GM23338 (cell line): Measurements from ENCODE around the gene ULK4. TPM values are rescaled to one million over a fixed set of nuclear protein-coding genes. Genes with fewer than 3 reads are reported as not detected.

Experiments
- ATAC-seq: fragments of 200-7000 bp; cut with Tn5 transposase; 3 replicates; pipeline ENCODE4 v1.9.1; 2020
- DNase-seq: peaks from one replicate; pipeline ENCODE4 v3.0.0-alpha.2; 2015; ENCODE audit warnings: low spot score
- H2AFZ ChIP-seq: fragments of 200-600 bp; sonication (generic); 2 replicates; pipeline ENCODE4 v1.8.0; 2016; ENCODE audit warnings: antibody characterized with exemption, mild to moderate bottlenecking, moderate library complexity
- H3F3A ChIP-seq: fragments of 200-600 bp; sonication (generic); replicated peaks from 2 replicates; pipeline ENCODE4 v1.8.0; 2017; ENCODE audit warnings: antibody characterized with exemption, mixed run types, low read depth
- H3K27ac ChIP-seq: fragments of 200-600 bp; sonication (generic); 2 replicates; pipeline ENCODE4 v1.6.1; 2016; ENCODE audit warnings: low read depth
- H3K27me3 ChIP-seq: fragments of 200-600 bp; sonication (generic); 2 replicates; pipeline ENCODE4 v1.8.0; 2016; ENCODE audit warnings: mild to moderate bottlenecking, mixed run types, moderate library complexity; ENCODE audit not compliant: insufficient read depth
- H3K36me3 ChIP-seq: fragments of 200-600 bp; sonication (generic); 2 replicates; pipeline ENCODE4 v1.8.0; 2016; ENCODE audit warnings: mild to moderate bottlenecking; ENCODE audit not compliant: insufficient read depth
- H3K4me1 ChIP-seq: fragments of 200-600 bp; sonication (generic); 2 replicates; pipeline ENCODE4 v1.8.0; 2016; ENCODE audit warnings: mild to moderate bottlenecking, moderate library complexity; ENCODE audit not compliant: insufficient read depth
- H3K4me2 ChIP-seq: fragments of 200-600 bp; sonication (generic); 2 replicates; pipeline ENCODE4 v1.7.1; 2017; ENCODE audit warnings: mixed run types
- H3K4me3 ChIP-seq: fragments of 200-600 bp; sonication (generic); 2 replicates; pipeline ENCODE4 v1.6.1; 2016; ENCODE audit warnings: mixed run types
- H3K79me2 ChIP-seq: fragments of 200-600 bp; sonication (generic); replicated peaks from 2 replicates; pipeline ENCODE4 v1.8.0; 2017; ENCODE audit warnings: mild to moderate bottlenecking; ENCODE audit not compliant: insufficient read depth
- H3K9me2 ChIP-seq: fragments of 200-600 bp; sonication (generic); 2 replicates; pipeline ENCODE4 v1.8.0; 2017; ENCODE audit not compliant: insufficient read depth
- H4K20me1 ChIP-seq: fragments of 200-600 bp; sonication (generic); replicated peaks from 2 replicates; pipeline ENCODE4 v1.8.0; 2017; ENCODE audit warnings: mild to moderate bottlenecking; ENCODE audit not compliant: insufficient read depth
- H3K27ac Mint-ChIP-seq: 2 replicates; pipeline ENCODE4 v1.8.0; 2020; ENCODE audit warnings: inconsistent platforms, mild to moderate bottlenecking, moderate library complexity, mixed read lengths
- H3K27me3 Mint-ChIP-seq: 3 replicates; pipeline ENCODE4 v1.8.0; 2022; ENCODE audit warnings: low read depth, mild to moderate bottlenecking, moderate library complexity, mixed read lengths, inconsistent platforms; ENCODE audit not compliant: insufficient read depth, poor library complexity
- H3K36me3 Mint-ChIP-seq: 3 replicates; pipeline ENCODE4 v1.8.0; 2021; ENCODE audit warnings: low read depth, mild to moderate bottlenecking, inconsistent platforms, moderate library complexity, mixed read lengths
- H3K4me1 Mint-ChIP-seq: 3 replicates; pipeline ENCODE4 v1.8.0; 2020; ENCODE audit warnings: mild to moderate bottlenecking, inconsistent platforms, mixed read lengths
- H3K4me3 Mint-ChIP-seq: 3 replicates; pipeline ENCODE4 v1.8.0; 2021; ENCODE audit warnings: moderate library complexity, mild to moderate bottlenecking, inconsistent platforms, mixed read lengths
- H3K9me3 Mint-ChIP-seq: 3 replicates; pipeline ENCODE4 v1.8.0; 2020; ENCODE audit warnings: moderate library complexity, mild to moderate bottlenecking, inconsistent platforms, mixed read lengths
- CREB1 ChIP-seq: fragments of 250-450 bp; sonication (Bioruptor Pico); IDR thresholded peaks from 2 replicates; pipeline ENCODE4 v1.5.0; 2020; ENCODE audit warnings: low read depth, mild to moderate bottlenecking, moderate library complexity
- CTCF ChIP-seq, 2 experiments: fragments of 200-600 bp in 1 of 2; sonication (generic) in 1 of 2; conservative IDR thresholded peaks; 2 replicates each; pipeline versions ENCODE4 v1.5.1 to v1.6.1; 2016 to 2017; ENCODE audit warnings: antibody characterized with exemption in 2 of 2, low read depth in 2 of 2, mild to moderate bottlenecking in 2 of 2, moderate library complexity in 1 of 2
- ETS1 ChIP-seq: IDR thresholded peaks from 2 replicates; pipeline ENCODE4 v1.6.1; 2016; ENCODE audit warnings: antibody characterized with exemption
- EZH2 ChIP-seq: fragments of 200-600 bp; sonication (generic); IDR thresholded peaks from one replicate; pipeline ENCODE4 v1.8.0; 2017; ENCODE audit warnings: antibody characterized with exemption, mild to moderate bottlenecking, low read depth; ENCODE audit not compliant: unreplicated experiment
- EZH2phosphoT487 ChIP-seq: fragments of 200-600 bp; sonication (generic); IDR thresholded peaks from one replicate; pipeline ENCODE4 v1.8.1; 2018; ENCODE audit warnings: antibody characterized with exemption; ENCODE audit not compliant: unreplicated experiment
- JUNB ChIP-seq: IDR thresholded peaks from one replicate; pipeline ENCODE4 v1.6.1; 2016; ENCODE audit warnings: antibody characterized with exemption; ENCODE audit not compliant: unreplicated experiment
- NANOG ChIP-seq: IDR thresholded peaks from 2 replicates; pipeline ENCODE4 v1.6.1; 2016; ENCODE audit warnings: antibody characterized with exemption, borderline replicate concordance
- POLR2AphosphoS5 ChIP-seq: IDR thresholded peaks from 2 replicates; pipeline ENCODE4 v1.6.1; 2016; ENCODE audit warnings: antibody characterized with exemption, low read depth
- REST ChIP-seq: IDR thresholded peaks from one replicate; pipeline ENCODE4 v1.6.1; 2018; ENCODE audit warnings: antibody characterized with exemption; ENCODE audit not compliant: unreplicated experiment
- STAT1 ChIP-seq: IDR thresholded peaks from one replicate; pipeline ENCODE4 v1.6.1; 2016; ENCODE audit warnings: antibody characterized with exemption; ENCODE audit not compliant: unreplicated experiment
- ZNF114 ChIP-seq: fragments of 250-450 bp; sonication (Bioruptor Pico); IDR thresholded peaks from 2 replicates; pipeline ENCODE4 v1.5.0; 2020; ENCODE audit warnings: mild to moderate bottlenecking, moderate library complexity
- ZNF331 ChIP-seq: fragments of 250-450 bp; sonication (Bioruptor Pico); IDR thresholded peaks from 2 replicates; pipeline ENCODE4 v1.5.0; 2020; ENCODE audit warnings: low read depth, mild to moderate bottlenecking, moderate library complexity
- ZNF462 ChIP-seq: fragments of 250-450 bp; sonication (Bioruptor Pico); IDR thresholded peaks from 2 replicates; pipeline ENCODE4 v1.5.0; 2020; ENCODE audit warnings: mild to moderate bottlenecking, moderate library complexity
- polyA plus RNA-seq: library from polyadenylated mRNA; unstranded; fragments of >200 nt; fragmentation: Nextera tagmentation; extraction: Ambion mirVana; gene quantifications from 2 replicates; pipeline ENCODE4 v1.2.1, GENCODE V29; 2016
- total RNA-seq: library from RNA; depleted of rRNA; stranded (reverse); fragments of >200 nt; shearing (Covaris generic); gene quantifications from 2 replicates; pipeline ENCODE4 v1.2.3, GENCODE V29; 2014

The ULK4 gene
- total and polyA plus RNA-seq, 2 experiments from 2014 or later = 20.8 to 41.4 TPM

GRCh38 chr3:41327718-41328117 is 634.2 kb downstream of the ULK4 start:
- Histone ChIP-seq H3K4me3 (no peak overlapping the region), H4K20me1 (no peaks in the 10 kb centered on the region), H3F3A (no peaks in the 10 kb centered on the region), H3K4me1 (peaks cover 26% of the 10 kb centered on the region), H3K9me2 (no peaks in the 10 kb centered on the region; the same call in 1 of the 2 replicates), H3K4me2 (no peak overlapping the region), H3K36me3 (no peaks in the 10 kb centered on the region), H3K27ac (no peak overlapping the region), H3K79me2 (no peaks in the 10 kb centered on the region), H2AFZ (no peak overlapping the region), H3K27me3 (no peaks in the 10 kb centered on the region)
- Mint-ChIP-seq H3K36me3 (no peaks in the 10 kb centered on the region), H3K27ac (no peak overlapping the region), H3K27me3 (no peaks in the 10 kb centered on the region), H3K4me1 (peaks cover 51% of the 10 kb centered on the region), H3K4me3 (no peak overlapping the region), H3K9me3 (no peaks in the 10 kb centered on the region)
- no peak for DNase-seq
- no peak for TF ChIP-seq ZNF114 (CRISPR knock-in tag)
- TF ChIP-seq ZNF462 (CRISPR knock-in tag) = no peak
- no peak for TF ChIP-seq NANOG
- TF ChIP-seq CTCF (conservative IDR thresholded peaks at IDR 0.05; ENCODE audit: low read depth in 2 of 2) = no peak
- no peak for TF ChIP-seq REST
- no peak for TF ChIP-seq EZH2phosphoT487
- no peak for TF ChIP-seq ZNF331 (CRISPR knock-in tag)
- TF ChIP-seq STAT1 = no peak
- TF ChIP-seq CREB1 (CRISPR knock-in tag) = no peak
- no peak for TF ChIP-seq ETS1
- TF ChIP-seq EZH2 = no peak
- TF ChIP-seq JUNB = no peak
- TF ChIP-seq POLR2AphosphoS5 = no peak
- ATAC-seq = no peak
